Stimulated activated CD4-positive, alpha-beta T cell treated with anti-CD3 and anti-CD28 coated beads, Interleukin-15, amount 100 ng/mL, for 24 hours (primary cell): ENCODE results near the gene ITGA1.
A peak's percentile ranks its signal among the peaks of the same experiment; 100 is the strongest.

Experiments
- DNase-seq: peaks from one replicate; pipeline ENCODE4 v3.0.0-alpha.2; 2020

Gene ITGA1

DNA sequence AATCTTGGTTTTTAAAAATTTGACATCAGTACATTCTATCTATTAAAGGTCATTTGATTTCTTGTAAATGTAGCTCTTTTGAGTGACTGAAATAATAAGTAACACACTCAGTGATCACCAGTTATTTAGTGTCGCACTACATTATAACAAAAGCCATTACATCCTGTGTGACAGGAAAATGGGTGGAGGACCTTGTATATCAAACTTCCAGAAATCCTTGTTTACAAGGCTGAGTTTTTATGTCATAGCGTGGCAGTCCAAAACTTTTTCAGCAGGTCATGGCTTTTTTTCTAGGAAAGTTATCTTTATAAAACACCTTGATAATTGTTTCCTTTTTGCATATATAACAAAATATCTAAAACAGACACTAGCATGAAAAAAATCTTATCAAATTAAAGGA is 14.4 kb upstream of the ITGA1 start:
- no peak for DNase-seq

DNA sequence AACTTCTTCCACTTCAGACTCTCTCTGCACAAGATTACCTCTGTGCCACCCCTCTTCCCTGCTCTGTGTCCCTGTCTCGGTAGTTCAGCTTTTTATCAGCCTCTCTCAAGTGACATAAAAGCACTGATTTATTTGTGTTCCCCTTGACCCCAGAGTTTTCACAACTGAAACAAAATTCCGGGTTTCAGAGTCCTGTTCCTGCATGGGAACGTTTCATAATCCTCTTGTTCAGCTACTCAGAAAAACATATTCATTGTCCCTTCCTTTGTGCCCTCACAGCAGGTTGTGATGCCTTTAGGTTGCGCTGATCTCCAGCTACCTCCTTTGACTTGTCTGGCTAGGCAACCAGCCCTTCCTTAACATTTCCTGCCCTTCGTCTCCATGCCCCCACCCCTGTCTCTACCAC is 13.7 kb upstream of the ITGA1 start:
- DNase-seq, result no peak

DNA sequence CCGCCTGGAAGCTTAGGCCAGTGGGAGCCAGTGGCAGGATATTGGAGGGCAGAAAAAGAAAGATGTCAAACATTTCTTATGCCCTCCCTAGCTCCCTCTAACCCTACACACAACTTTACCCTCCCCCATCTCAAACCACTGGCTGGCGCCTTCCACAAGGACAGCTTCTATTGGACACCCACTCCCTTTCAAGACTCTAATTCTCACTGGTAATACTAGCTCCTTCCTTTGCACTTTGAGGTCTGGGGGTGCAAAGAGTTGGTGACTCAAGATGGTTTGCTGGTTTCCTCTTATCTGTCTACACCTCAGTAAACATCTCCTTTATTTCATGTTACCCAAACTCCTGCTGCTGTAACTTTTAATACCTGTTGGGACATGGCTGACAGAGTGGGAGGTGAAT is 11.6 kb upstream of the ITGA1 start:
- DNase-seq, result peak; percentile 13

DNA sequence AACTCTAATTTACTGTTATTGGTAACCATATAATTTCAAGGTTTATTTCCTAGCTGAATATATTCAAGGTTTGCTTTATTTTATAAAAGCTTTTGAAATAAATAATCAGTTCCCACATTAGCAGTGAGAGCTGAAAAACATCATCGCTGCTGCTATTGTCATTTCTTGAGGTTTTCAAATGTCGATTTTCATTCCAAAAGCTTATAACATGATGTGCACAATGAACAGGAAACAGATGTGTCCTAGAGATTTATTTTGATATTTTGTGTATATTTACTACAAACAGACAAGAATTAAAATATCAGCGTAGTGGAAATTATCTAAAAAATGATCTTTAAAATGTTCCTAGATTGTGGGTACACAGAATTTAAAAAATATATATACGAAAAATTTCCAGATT is 10.5 kb upstream of the ITGA1 start:
- no peak for DNase-seq

DNA sequence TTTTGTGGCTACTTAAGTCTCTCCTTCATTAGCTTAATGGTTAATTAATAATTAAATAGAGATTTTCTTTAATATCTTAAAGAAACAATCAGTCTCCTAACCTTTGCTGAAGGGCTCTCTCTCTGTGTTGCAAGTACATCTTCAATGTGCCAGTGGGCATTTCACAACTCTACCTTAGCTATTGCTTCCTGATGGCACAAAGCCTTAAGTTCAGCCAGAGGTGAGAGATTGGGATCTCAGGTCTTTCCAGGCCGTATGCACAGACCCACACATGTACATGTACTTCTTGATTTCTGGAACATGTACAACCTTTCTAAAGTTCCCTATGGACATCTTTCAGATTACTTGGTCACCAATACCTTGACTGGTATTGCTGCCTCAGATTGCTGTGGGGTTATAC is 8.9 kb upstream of the ITGA1 start:
- no peak for DNase-seq

DNA sequence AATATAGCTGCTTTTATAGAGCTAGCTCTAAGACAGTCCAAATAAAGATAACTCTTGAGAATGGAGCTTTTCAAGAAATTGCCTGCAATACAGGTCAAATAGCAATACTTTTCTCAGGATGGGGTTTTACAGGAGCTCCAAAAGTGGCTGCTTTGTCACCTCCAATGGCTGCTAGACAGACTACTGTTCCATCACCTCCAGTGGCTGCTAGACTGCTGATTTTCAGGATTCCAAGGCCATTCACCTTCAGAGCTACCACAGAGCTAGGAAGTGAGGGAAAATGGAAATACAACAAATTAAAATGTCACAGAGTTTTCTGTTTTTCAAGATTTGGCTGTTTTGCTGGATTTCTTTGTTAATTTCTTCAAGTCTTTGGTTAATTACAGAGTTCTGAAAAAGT is 8.5 kb upstream of the ITGA1 start:
- DNase-seq, result no peak

DNA sequence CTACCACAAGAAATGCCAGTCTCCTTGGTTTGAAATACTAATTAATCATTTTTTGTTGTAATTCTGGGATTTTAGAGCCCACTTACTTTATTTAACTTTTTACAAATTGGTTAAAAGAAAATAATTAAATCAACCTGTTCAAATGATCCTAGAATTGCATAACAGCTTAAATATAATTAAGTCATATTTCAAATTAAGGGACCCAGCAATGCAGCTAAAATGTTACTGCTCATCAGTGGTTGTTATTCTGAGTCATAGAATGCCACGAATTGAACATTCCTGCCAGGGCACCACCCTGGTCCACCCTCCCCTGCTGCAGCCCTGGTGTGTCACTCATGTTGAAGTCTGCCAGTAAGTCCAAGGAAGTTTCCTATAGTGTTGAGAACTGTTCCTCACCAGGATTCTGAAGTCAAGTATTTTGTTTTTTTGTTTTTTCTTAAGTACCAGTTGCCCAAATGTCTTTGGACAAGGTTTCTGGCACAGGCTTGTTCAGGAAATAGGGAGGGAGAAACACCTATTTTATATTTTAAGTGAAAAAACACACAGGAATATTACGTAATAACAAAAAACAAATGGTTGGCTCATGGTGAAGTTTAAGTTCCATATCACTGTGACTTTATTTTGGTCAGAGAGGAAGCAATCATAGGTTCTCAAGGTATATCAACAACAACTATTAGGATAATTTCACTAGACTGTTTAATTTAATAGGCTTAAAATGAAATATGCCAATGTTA is 4.3 kb upstream of the ITGA1 start:
- DNase-seq, result no peak

DNA sequence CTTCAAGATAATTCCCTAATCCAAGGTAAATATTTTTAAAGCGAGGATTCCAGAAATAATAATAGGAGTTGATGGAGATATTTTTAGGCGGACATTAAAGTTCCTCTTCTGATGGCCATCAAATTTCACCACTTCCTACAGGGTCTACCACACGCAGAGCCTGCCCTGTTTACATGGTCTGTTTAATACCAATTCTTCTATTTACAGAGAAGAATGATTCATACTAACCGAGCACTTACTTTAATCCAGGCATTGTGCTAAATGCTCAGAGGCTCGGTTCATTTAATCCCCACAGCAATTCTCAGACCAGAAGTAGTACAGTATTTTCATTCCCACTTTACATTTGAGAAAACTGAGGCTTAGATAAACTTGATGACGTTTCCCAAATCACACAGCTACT is 3.0 kb upstream of the ITGA1 start:
- DNase-seq, result no peak

DNA sequence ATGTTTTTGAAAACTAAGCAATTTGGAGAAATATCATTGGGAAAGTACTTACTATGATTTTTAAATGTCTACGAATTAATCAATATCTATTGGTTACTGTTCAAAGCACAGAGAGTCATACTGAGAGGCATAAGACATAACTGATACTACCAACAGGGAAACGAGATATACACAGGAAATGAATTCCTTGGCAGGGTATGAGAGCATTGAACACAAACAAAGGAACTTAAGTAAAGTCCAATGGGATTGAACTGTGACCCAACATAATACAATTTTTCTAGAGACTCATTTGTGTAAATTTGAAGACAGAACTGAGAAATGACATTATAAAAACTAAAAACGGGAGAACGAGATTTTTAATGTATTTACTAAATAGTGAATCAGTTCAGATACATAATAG is 1.3 kb upstream of the ITGA1 start:
- no peak for DNase-seq

DNA sequence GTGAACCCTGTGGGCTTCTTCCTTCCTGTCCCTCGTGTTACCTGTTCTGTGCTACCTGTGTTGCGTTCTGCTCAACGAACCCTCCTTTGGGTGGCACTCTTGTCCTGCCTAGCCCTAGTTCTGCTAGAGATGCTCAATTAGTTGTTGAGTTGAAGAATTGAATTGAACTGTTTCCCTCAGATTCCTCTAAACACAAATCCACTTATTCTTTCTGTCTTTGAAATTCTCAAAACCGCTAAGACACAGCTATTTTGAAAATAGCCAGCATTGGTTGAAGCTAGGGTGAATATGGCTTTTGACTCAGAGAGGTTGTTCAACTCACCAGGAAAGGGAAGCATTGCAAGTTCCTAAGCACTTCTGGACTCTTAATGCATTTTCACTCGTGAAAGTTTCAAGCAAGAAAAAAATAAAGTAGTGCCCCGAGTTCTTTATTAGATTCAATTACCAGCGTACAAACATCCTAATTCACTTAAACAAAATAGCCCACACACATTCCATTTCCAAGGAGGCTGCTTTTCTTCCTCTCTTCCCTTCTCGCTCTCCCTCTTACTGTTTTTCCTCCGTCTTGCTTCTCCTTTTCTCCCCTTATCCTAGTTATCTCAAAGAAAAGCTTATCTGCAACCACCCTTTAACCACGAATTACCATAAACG is 642 bp upstream of the ITGA1 start:
- peak; percentile 23 for DNase-seq

DNA sequence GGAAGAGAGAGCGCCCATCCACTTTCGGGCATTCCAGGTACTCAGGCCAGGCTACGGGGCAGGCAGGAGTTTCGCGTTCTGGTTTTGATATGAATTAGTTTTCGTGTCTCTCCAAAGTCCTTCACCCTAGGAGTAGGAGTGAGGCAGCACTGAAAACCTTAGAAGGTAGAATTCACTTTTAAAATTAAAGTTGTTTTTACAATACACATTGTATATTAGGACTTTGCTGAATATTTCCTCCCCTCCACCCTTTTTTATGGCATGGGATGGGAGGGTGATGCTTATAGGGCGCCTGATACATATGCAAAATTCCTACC is 747 bp downstream of the ITGA1 start:
- no peak for DNase-seq

DNA sequence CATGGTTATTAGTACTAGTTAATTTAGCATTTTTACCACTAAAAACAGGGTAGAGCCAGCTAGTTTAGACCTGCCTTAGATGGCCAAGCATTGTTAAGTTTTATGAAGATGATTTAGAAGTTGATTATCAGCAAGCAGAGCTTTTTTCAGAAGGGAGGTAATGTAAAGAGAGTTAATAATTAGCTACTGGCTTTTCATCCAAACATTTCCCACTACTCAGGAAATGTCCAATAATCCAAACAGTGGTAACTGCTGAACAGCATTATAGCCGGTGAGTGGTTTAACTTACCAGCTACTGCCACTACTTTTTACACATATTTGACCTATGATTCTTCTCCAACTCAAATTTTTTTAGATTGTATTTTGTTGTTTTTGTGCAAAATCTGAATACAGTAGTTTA is 1.7 kb downstream of the ITGA1 start:
- no peak for DNase-seq

DNA sequence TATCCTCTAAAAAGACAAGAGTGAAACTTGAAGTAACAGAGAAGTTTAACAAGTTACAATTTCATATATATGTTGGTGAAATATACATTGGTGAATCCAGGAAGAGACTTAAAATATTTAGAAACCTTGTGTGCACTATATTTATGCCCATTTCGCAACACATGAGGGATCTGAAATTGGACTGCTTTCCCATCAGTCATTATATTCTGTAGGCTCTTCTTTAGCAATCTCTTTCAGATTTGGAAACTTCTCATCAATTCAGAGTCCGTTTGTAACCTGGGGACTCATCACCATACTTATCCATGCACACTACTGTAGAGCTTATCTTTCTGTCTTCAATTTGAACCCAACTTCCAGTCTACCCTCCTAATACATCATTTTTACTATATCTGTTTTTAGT is 2.1 kb downstream of the ITGA1 start:
- DNase-seq, result no peak

DNA sequence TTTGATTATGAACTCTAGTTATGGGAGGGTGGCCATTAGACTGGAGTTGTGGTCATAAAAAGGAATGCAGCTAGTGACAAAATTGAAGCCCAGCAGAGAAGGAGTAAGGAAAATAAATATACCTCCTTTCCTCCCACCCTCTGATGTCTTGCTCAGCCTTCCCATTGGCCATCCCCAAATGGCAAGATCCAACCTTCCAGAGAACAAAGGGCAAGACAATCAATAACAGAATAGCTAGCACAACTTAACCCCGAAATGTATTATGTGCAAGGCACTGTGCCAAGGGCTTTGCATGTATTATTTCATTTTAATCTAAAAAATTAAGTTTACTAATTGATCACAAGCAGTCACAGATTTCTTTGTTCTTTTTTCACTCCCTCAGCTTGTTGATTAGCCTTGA is 3.6 kb downstream of the ITGA1 start:
- DNase-seq, result no peak

DNA sequence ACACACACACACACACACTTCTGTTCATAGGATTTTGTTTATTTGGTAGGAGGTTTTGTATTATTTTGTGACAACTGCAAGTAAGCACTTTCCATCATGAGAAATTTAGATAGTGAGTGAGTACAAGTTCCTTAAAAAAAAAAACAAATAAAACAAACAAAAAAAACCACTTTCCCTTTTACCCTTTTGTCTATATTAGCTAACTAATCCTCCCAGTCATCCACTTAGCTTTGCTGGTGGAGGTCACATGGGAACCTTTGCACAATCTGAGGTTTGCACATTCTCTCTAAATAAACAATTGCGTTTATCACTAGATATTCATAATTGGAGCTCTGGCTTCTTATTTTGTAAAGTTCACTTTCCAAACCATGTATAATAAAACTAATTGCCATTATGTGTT is 6.8 kb downstream of the ITGA1 start:
- DNase-seq, result no peak

DNA sequence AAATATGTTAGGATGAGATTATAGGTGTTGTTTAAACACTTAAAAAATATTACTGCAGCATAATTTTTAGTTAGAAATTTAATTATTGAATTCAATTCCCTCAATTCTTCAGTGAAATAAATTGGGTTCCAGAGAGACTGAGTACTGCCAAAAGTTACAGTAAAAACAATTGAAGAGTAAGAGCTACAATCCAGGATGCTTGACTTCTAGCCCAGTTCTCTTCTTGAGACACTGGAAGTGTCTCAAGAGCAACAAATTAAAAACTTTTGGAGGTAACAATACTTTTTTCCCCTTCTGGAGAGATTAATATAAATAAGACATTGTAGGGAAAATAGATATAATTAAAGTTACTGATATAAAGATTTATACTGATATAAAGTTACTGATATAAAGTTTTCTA is 8.3 kb downstream of the ITGA1 start:
- no peak for DNase-seq

DNA sequence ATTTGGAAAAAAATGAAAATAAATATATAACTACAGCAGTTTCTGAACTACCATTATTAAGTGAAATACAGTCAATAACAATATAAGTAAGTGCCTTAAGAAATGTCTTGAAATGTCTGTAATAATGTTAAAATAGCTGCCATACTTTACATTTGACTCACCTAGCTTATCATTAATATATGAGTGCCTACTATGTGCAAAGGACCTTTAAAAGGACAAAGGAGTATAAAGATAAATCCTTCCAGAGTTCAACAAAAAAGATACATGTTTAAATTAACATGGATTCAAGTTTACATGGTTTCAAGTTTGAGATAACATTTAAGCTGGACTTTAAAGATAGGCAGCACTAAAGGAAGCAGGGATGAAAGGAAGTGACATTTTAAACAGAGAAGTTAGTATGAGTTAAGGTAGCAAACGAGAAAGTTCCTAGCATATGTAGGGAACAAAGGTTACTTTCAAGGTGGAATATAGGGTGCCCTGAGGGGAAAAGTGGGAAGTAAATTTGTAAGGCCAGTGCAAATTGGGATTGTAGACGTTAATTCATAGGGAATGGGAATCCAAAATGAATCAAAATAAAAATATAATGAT is 8.9 kb downstream of the ITGA1 start:
- no peak for DNase-seq

DNA sequence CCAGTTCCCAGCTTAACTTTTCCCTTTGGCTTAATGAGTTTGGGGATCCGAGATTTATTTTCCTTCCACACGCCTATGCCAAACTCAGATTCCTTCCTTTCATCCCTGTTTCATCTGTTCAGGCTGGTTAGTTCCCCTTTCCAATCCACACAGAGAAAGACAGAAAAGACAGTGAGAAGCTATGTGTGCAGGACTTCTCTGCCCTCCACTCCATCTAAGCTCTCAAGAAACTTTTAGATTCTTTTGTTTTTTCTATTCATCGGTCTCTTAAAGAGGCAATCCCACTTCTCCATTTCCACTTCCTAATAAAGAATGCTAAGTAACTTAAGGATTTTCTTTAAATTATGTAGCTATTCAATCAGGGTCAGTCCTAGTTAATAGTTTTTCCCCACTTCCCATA is 11.2 kb downstream of the ITGA1 start:
- no peak for DNase-seq

DNA sequence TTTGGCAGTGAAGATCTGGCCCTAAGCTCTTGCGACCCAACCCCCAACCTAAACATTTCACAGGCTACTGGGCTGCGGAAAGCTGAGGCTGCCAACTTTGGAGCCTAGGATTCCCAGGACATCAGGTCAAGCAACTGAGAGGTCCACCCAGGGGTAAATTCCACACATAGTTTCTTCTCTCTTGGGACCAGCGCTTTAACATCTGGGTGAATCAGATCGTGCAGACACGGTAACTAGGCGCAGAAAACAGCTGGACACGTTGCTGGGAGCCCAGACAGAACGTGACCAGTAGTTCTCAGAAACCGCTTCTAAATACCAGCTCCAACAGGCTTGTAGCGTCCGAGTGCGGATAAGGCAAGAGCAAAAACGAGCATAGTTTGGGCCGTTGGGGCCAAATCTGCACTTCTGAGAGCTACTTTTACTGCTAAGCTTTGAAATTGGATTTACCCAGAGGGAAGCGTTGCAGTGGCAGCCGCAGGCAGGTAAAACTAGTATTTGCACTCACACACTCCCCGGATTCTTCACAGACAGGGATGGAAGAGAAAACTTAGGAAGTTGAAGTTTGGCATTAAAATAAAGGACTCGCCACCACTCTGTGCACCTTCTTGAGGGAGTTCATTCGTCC is 11.8 kb downstream of the ITGA1 start:
- DNase-seq, result no peak

DNA sequence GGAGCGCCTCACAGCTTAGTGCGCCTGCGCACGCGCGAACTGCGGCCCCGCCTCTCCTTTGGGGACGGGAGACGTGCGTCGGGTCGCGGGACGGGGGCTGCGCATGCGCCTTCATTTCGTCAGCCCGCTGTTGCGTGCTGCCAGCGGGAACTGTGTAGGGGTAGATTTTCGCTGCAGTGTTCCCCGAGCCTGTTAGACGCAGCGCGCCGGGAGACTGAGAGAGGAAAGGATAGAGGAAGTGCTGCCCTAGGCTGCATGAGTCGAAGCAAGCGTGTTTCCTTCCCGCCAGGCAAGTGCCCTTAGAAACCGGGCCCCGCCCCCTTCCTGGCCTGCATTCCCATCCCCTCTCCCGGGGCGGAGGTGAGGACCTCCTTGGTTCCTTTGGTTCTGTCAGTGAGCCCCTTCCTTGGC is 12.3 kb downstream of the ITGA1 start:
- DNase-seq, result peak; percentile 97

DNA sequence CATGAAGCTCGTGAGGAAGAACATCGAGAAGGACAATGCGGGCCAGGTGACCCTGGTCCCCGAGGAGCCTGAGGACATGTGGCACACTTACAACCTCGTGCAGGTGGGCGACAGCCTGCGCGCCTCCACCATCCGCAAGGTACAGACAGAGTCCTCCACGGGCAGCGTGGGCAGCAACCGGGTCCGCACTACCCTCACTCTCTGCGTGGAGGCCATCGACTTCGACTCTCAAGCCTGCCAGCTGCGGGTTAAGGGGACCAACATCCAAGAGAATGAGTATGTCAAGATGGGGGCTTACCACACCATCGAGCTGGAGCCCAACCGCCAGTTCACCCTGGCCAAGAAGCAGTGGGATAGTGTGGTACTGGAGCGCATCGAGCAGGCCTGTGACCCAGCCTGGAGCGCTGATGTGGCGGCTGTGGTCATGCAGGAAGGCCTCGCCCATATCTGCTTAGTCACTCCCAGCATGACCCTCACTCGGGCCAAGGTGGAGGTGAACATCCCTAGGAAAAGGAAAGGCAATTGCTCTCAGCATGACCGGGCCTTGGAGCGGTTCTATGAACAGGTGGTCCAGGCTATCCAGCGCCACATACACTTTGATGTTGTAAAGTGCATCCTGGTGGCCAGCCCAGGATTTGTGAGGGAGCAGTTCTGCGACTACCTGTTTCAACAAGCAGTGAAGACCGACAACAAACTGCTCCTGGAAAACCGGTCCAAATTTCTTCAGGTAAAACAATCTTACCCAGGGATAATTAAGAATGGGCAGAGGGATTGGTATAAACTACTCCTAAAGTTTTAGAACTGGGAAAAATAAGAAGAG is 12.9 kb downstream of the ITGA1 start:
- peak; percentile 75 for DNase-seq

DNA sequence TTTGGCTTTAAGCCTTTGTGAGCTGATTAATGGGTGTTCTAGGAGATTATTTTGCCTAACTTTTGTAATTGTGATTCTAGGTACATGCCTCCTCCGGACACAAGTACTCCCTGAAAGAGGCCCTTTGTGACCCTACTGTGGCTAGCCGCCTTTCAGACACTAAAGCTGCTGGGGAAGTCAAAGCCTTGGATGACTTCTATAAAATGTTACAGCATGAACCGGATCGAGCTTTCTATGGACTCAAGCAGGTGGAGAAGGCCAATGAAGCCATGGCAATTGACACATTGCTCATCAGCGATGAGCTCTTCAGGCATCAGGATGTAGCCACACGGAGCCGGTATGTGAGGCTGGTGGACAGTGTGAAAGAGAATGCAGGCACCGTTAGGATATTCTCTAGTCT is 13.6 kb downstream of the ITGA1 start:
- DNase-seq, result no peak

DNA sequence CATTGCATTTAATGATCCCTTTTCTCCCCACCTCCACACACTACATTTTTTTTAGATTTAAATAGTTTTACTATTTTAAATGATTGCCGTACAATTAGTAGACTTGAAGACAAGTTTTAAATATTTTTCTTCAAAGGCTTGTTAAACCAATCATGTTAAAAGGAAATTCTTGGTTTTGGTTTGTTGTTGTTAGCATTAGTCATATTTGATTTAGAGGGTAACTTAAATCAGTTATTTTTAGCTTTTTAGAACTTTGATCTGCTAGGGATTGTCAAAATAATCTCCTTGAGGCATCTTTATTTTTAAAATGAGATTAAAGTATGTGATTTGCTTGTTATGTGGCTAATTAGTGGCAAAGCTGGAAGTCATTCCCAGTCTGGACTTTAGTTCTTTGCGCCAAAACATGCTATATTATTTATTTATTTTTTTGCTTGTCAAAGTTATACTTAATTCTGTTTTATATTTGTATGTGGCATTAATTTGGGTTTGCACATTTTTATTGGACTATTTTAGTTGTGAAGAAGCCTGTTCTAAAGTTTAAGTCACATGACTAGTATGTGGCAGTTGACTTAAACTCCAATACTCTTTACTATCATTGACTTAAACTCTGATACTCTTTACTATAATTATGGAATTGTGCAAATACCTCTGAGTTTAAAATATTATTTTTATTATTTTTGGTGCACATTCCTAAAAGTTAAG is 14.7 kb downstream of the ITGA1 start:
- no peak for DNase-seq
